Measurements from ENCODE around the gene GRIK4.

GRCh38 chr11:120651836-120652235 is 140.3 kb downstream of the GRIK4 start:
- TF ChIP-seq CTCF (IDR thresholded peaks at IDR 0.05; ENCODE audit: insufficient read depth, low read depth, low read length) (no peak), EZH2 (IDR thresholded peaks at IDR 0.05; ENCODE audit: insufficient read depth, low read length) (no peak)
